Measurements from ENCODE around the gene SLC6A12.

The SLC6A12 gene

DNA sequence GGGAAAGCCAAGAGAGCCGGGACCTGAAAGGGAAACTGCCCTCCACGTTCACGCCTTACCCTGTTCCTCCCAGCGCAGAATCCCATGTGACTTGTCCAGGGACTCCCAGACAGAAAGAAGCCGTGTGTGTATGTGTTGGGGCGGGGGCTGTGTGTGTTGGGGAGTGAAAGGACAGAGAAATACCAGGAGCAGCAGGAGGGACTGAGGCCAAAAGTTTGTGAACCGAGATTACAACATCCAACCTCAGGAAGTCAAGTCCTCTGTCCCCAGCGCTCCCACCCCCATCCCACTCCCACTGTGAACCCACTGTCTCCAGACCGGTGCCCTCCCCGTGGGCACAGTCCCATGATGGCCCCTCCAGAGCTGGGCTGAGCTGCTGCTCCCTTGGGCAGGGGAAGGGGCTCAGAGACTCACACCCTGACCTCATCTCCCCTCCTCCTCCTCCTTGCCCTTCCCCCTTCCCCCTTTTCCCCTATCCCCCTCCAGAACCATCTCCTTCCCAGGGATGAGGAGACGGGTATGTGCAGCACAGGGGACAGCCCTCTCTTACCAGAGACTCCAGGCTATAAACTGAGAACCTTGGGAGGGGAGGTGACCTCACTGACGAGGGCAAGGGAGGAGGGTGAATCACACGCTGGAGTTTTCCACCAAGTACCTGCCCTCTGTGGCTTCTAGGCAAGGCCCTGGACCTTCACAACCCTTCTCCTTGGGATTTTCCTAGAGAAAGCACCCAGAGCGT, at the start of gene SLC6A12:
Gene SLC6A12, minus strand, starts transcription at position 155 of the 739 bp plus-strand sequence. CDS start 4,171 bp downstream, outside the sequence.
- Mint-ChIP-seq H3K9me3 (no peaks in the 10 kb centered on the region), H3K27me3 (ENCODE audit: low read depth) (peaks cover 48% of the 10 kb centered on the region), H3K4me3 (peak within 1 kb of the TSS in 2 of 3 experiments; percentile 35 to 44), H3K4me1 (peaks cover 44% of the 10 kb centered on the region), H3K36me3 (ENCODE audit: low read depth) (no peaks in the 10 kb centered on the region), H3K27ac (peak within 1 kb of the TSS; percentile 85 to 94 (median 91))
- TF ChIP-seq, protein P1, sequence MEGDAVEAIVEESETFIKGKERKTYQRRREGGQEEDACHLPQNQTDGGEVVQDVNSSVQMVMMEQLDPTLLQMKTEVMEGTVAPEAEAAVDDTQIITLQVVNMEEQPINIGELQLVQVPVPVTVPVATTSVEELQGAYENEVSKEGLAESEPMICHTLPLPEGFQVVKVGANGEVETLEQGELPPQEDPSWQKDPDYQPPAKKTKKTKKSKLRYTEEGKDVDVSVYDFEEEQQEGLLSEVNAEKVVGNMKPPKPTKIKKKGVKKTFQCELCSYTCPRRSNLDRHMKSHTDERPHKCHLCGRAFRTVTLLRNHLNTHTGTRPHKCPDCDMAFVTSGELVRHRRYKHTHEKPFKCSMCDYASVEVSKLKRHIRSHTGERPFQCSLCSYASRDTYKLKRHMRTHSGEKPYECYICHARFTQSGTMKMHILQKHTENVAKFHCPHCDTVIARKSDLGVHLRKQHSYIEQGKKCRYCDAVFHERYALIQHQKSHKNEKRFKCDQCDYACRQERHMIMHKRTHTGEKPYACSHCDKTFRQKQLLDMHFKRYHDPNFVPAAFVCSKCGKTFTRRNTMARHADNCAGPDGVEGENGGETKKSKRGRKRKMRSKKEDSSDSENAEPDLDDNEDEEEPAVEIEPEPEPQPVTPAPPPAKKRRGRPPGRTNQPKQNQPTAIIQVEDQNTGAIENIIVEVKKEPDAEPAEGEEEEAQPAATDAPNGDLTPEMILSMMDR (IDR thresholded peaks at IDR 0.05; ENCODE audit: unreplicated experiment in 3 of 3): no peak

GRCh38 chr12:263574-263973, 49.6 kb upstream of the SLC6A12 start:
- TF ChIP-seq, protein P1 (IDR thresholded peaks at IDR 0.05; ENCODE audit: unreplicated experiment in 3 of 3): no peak
- H3K4me3 Mint-ChIP-seq: peak overlapping the region in 1 of 3 experiments; percentile 18
- H3K9me3 Mint-ChIP-seq: no peaks in the 10 kb centered on the region
- H3K36me3 Mint-ChIP-seq (ENCODE audit: low read depth): no peaks in the 10 kb centered on the region
- H3K27ac Mint-ChIP-seq: peak overlapping the region; percentile 81 to 90 (median 89)
- H3K27me3 Mint-ChIP-seq (ENCODE audit: low read depth): no peaks in the 10 kb centered on the region
- peaks cover 69% of the 10 kb centered on the region for H3K4me1 Mint-ChIP-seq

DNA sequence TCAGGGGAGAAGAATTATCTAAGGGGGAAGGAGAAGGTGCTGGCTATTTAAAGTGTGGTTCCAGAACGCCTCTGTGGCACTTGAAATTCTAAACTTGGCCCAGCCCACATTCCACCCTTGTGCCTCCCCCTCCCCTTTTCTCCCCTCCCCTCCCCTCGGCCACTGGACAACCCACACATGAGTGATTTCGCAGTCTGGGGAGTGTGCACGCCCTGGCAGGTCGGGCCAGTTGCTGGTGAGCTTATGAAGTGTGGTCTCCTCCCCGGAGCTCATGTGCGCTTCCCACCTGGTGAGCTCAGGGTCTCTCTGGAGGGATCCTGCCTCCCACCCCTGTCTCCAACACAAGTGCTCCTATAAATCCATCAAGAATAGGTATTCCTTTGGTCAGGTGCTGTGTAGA, 48.9 kb upstream of the SLC6A12 start, which contains the start of gene SLC6A13:
Gene SLC6A13, minus strand, starts transcription at position 20 of the 400 bp plus-strand sequence. CDS start 2,784 bp downstream, outside the sequence.
- Mint-ChIP-seq H3K36me3 (ENCODE audit: low read depth) (no peaks in the 10 kb centered on the region), H3K9me3 (no peaks in the 10 kb centered on the region), H3K4me1 (peaks cover 69% of the 10 kb centered on the region), H3K4me3 (peak within 1 kb of the TSS; percentile 60 to 81 (median 77)), H3K27ac (peak within 1 kb of the TSS; percentile 89 to 90 (median 89)), H3K27me3 (ENCODE audit: low read depth) (no peaks in the 10 kb centered on the region)
- TF ChIP-seq, protein P1 (IDR thresholded peaks at IDR 0.05; ENCODE audit: unreplicated experiment in 3 of 3): no peak

- H3K27ac Mint-ChIP-seq: peak overlapping the region; percentile 89 to 90 (median 89)
- no peaks in the 10 kb centered on the region for H3K27me3 Mint-ChIP-seq (ENCODE audit: low read depth)
- H3K4me1 Mint-ChIP-seq: peaks cover 69% of the 10 kb centered on the region
- no peaks in the 10 kb centered on the region for H3K9me3 Mint-ChIP-seq
- peak overlapping the region; percentile 60 to 81 (median 77) for H3K4me3 Mint-ChIP-seq
- H3K36me3 Mint-ChIP-seq (ENCODE audit: low read depth): no peaks in the 10 kb centered on the region
- TF ChIP-seq, protein P1 (IDR thresholded peaks at IDR 0.05; ENCODE audit: unreplicated experiment in 3 of 3): no peak
Measured at GRCh38 chr12:262113-262512, 48.2 kb upstream of the SLC6A12 start.

DNA sequence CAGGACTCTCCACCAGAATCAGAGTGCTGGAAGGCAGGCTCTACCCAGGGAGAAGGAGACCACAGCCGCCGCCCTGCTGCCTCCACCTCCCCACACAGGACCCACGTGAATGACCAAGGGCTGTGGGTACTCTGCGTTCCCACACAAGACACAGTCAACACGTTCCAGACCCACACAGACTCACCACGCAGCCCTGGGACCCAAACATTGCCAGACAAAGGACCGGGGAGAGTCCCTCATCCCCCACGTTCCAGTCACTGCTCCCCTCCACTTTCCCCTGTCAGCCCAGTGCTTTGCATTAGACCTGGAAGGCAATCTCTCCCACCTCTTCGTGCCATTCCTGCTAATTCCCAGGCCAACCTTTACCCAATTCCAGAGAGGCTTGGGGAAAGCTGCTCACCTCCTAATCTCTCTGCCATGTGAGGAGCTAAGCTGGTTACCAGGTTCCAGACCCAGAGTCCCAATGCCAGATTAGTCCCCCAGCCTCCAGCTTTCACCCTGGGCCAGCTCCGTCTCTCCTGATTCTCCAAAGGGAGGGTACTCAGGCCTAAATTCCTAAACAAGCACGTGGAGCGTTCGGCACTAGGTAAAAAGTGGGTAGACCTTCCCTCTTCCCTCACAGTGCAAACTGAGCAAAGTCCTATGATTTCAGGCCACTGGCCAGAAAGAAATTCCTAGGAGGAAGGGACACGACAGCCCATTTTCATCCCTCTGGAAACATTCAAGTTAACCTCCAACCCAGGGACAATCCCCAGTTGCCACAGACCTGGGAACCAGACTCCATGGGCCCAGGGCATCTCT, 43.8 kb upstream of the SLC6A12 start:
- Mint-ChIP-seq H3K36me3 (ENCODE audit: low read depth) (peaks cover 3% of the 10 kb centered on the region), H3K9me3 (no peaks in the 10 kb centered on the region), H3K27me3 (ENCODE audit: low read depth) (no peaks in the 10 kb centered on the region), H3K4me1 (peaks cover 76% of the 10 kb centered on the region), H3K27ac (peak overlapping the region; percentile 91 to 93 (median 91)), H3K4me3 (peak overlapping the region; percentile 25 to 30 (median 26))
- TF ChIP-seq, protein P1 (IDR thresholded peaks at IDR 0.05; ENCODE audit: unreplicated experiment in 3 of 3): no peak
